C4-2B (cell line): ENCODE results near the gene DSCAM.

Source experiments
- CTCF ChIP-seq: fragments of 450-650 bp; conservative IDR thresholded peaks from 2 replicates; pipeline ENCODE4 v1.5.1; 2017; ENCODE audit warnings: mild to moderate bottlenecking
- ZFX ChIP-seq: fragments of 450-650 bp; IDR thresholded peaks from 2 replicates; pipeline ENCODE4 v1.6.1; 2017

GRCh38 chr21:40837456-40837855, 9.5 kb downstream of the DSCAM start:
- TF ChIP-seq CTCF = no peak
- no peak for TF ChIP-seq ZFX
